HFF-Myc (cell line): ENCODE results near the gene RASSF7.
A peak's percentile ranks its signal among the peaks of the same experiment; 100 is the strongest.

Source experiments
- DNase-seq: peaks from one replicate; pipeline ENCODE4 v3.0.0-alpha.2; 2011; ENCODE audit warnings: low read depth; ENCODE audit errors: extremely low read depth
- H3K4me3 ChIP-seq: replicated peaks from 2 replicates; pipeline ENCODE4 v1.5.1; 2011; ENCODE audit warnings: low read depth, mild to moderate bottlenecking, control low read depth, low read length
- TF ChIP-seq, protein P1 (sequence below): IDR thresholded peaks from 2 replicates; pipeline ENCODE4 v1.5.1; 2012; ENCODE audit warnings: mild to moderate bottlenecking, low read depth, low read length, control low read depth; ENCODE audit errors: missing control alignments

The RASSF7 gene

DNA sequence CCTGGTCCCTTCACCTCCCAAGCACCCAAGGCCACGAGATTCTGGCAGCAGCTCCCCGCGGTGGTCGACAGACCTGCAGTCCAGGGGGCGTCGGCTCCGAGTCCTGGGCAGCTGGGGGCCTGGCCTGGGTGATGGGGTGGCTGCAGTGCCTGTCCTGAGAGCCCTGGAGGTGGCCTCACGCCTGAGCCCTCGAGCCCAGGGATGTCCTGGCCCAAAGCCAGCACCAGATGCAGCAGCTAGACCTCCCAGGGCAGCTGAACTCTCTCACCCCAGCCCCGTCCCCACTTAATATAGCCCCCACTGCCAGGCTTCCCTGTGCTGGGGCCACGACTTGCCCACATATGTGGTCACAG is 6.8 kb upstream of the RASSF7 start:
- no peak for DNase-seq
- TF ChIP-seq, protein P1, sequence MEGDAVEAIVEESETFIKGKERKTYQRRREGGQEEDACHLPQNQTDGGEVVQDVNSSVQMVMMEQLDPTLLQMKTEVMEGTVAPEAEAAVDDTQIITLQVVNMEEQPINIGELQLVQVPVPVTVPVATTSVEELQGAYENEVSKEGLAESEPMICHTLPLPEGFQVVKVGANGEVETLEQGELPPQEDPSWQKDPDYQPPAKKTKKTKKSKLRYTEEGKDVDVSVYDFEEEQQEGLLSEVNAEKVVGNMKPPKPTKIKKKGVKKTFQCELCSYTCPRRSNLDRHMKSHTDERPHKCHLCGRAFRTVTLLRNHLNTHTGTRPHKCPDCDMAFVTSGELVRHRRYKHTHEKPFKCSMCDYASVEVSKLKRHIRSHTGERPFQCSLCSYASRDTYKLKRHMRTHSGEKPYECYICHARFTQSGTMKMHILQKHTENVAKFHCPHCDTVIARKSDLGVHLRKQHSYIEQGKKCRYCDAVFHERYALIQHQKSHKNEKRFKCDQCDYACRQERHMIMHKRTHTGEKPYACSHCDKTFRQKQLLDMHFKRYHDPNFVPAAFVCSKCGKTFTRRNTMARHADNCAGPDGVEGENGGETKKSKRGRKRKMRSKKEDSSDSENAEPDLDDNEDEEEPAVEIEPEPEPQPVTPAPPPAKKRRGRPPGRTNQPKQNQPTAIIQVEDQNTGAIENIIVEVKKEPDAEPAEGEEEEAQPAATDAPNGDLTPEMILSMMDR, result no peak
- H3K4me3 ChIP-seq, result no peak overlapping the region

DNA sequence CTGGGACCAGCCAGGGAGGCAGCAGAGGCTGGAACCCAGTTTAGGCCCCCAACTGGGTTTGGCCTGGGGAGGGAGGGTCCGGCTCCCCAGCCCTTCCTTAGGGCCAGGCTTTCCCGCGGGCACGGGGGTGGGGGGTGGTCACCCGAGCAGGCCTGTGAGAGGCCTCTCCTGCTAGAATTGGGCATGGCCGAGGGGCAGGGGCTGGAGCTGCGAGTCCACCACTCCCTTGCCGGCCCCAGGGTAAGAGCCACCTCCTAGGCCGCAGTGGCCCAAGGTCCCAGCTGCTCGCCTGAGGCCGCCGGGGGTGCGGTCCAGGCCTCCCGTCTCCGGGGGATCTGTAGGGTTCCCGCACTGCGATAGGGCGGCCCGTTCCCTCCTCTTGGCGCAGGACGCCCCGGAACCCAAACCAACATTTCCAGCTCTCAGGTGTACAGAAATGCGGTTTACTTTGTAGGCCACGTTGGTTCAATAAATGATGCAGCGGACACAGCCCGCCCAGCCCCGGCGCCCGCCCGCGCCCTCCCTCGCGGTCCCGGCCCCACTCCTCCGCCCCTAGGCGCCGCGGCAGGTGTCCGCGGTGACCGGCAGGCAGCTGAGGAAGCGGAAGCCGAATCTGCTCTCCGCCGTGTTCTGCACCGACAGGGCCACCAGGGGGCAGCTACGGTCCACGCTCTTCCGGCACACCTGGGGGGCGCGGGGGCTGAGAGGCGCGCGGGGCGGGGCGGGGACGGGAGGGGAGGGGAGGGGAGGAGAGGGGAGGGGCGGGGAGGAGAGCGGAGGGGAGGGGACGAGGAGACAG is 6.1 kb upstream of the RASSF7 start:
- no peak for DNase-seq
- TF ChIP-seq, protein P1, result peak; percentile 45
- H3K4me3 ChIP-seq, result no peak overlapping the region

DNA sequence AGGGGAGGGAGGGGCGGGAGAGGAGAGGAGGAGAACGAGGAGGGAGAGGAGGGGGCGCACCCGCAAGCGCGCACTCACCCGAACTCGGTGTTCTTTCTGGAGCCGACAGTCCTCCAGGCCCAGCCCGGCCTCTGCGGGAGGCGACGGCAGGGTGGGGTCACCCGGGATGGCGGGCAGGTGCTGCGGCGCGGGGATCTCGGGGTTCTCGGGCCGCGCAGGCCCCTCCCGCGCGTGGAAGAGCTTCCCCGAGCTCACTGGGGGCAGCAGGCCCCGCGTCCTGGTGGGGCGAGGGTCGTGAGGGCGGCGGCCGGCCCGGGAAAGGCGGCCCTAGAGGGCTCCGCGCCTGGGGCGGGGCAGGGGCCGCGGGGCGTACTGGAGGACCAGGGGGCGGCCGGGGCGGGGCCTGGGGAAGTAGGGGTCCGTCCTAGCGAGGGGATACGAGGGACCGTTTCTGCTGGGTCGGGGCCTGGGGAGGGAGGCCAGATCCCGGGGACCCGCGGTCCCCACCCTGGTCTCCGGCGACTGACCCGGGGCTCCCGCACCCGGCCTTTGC is 5.5 kb upstream of the RASSF7 start:
- H3K4me3 ChIP-seq, result no peak overlapping the region
- TF ChIP-seq, protein P1, result no peak
- DNase-seq, result no peak

DNA sequence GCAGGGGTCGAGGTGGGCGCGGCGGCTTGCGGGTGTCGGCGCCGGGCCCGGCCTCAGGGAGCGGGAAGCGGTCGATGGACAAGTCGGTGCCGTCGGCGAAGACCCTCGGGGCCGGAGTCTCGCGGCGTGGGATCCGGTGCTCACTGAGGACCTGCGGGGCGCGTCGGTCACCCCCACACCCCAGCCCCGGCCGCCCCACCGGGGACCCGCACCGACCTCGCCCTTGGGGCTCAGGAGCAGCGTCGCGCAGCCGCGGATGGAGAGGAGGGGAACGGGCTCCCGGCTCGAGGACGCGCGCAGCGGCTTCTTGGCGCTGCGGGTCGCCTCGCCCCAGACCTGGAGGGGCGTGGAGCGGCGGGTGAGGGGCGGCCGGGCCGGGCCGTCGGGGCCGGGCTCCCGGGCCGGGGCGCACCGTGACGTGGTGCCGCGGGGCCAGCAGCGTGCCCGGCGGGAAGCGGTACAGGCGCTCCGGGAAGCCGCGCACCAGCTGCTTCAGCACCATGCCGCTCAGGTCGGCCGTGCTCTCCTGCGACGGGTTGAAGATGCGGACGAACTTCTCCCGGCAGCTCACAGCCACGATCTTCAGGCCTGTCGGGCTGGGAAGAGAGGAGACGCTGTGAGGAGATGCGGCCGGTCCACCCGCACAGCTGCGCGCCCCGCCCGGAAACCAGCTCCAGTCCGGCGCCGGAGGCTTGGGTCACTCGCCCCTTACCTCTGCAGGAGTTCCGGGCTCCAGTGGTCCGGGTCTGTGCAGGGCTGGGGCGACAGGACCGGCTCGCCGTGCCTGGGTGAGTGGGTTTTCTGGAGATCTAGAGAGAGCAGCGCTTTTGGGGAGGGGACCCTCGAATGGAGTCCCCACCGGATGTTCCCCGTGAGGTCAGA is 4.7 kb upstream of the RASSF7 start:
- no peak overlapping the region for H3K4me3 ChIP-seq
- TF ChIP-seq, protein P1, result no peak
- DNase-seq, result no peak

DNA sequence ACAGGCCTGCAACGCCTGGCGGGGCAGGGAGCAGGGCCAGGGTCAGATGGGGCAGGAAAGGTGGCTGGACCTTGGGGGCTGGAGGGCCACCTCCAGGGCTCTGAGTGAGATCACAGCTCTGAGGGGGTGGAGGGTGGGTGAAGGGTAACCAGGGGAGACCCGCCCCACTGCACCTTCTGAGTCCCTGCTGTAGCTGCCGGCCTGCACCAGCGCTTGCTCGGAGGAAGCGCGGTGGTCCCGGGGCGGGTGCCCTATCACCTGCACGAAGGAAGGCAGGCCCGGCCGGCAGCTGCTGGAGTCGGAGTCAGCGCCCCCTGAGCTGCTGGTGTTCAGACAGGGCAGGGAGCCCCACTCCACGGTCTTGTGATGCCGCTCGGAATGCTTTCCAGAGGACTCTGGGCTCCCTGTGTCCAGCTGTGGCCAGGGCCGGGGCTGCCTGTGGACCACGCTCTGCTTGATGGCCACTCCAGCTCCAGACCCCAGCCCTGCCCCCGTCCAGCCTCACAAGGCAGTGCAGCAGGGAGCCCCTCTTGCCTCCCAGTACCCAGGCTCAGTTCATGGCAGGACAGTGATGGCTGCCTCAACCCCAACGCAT is 4.0 kb upstream of the RASSF7 start:
- H3K4me3 ChIP-seq, result no peak overlapping the region
- TF ChIP-seq, protein P1, result no peak
- DNase-seq, result no peak

DNA sequence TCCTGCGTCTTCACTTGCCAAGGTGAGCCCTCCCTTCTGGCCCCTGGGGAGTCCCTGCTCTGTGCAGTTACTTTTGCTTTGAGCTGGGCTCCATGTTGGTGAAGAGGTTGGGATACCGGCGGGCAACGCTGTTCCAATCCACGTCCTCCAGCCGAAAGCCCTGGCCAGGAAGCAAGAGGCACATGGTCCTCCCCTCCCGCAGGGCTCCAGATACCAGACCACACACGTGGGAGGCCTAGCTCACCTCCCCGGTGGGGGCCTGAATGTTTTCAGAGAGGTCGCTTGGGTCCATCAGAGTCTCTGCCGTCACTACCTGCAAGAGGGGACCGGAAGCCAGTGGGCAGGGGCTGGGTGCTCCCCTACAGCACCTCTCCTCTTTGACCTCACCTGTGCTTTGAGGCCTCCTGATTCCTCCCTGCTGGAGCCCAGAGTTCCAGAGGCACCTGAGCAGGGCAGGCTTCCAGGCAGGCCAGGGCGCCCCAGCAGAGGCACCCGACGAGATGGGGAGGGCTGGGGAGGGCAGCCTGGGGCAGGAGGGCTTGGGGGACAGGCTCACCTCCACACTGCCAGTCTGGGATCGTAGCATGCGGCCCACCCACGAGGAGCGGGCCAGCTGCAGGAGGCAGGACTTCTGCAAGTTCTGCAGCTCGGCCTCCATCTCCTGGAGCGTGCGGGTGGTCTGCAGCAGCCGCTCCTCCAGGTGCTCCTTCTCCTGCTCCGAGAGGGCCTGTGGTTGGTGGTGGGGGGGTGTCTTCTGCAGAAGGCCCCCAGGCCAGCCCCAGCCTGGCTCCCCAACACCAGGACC is 3.2 kb upstream of the RASSF7 start:
- no peak for DNase-seq
- H3K4me3 ChIP-seq, result no peak overlapping the region
- TF ChIP-seq, protein P1, result no peak
